ENCODE data around the gene ATRNL1.
"Not testable (repeated sequence)": the region's sequence is repeated elsewhere in the genome, so short reads cannot be mapped to it uniquely, and the experiment has no call there.

The ATRNL1 gene

GRCh38 chr10:115219203-115219602, 126.0 kb downstream of the ATRNL1 start:
- no peak overlapping the region for H3K4me3 ChIP-seq (ENCODE audit: low read depth, low read length)
- CTCF ChIA-PET = no interaction called here
- TF ChIP-seq CTCF (IDR thresholded peaks at IDR 0.05; ENCODE audit: insufficient read depth, low read length, missing control alignments) = no peak
- no peak for DNase-seq (ENCODE audit: low read depth, low spot score)
- POLR2A ChIA-PET = no interaction called here

GRCh38 chr10:115222039-115222438, 128.9 kb downstream of the ATRNL1 start:
- POLR2A ChIA-PET = no interaction called here
- no peak overlapping the region for H3K4me3 ChIP-seq (ENCODE audit: low read depth, low read length)
- DNase-seq (ENCODE audit: low read depth, low spot score) = no peak
- TF ChIP-seq CTCF (IDR thresholded peaks at IDR 0.05; ENCODE audit: insufficient read depth, low read length, missing control alignments) = no peak
- CTCF ChIA-PET = interaction anchor here (0.7 kb wide), 1 partner anchor 194 kb away, joined by 3 read pairs; no protein-coding TSS in a partner anchor

- CTCF ChIA-PET = no interaction called here
- POLR2A ChIA-PET = no interaction called here
- DNase-seq (ENCODE audit: low read depth, low spot score) = no peak
- H3K4me3 ChIP-seq (ENCODE audit: low read depth, low read length) = no peak overlapping the region
- no peak for TF ChIP-seq CTCF (IDR thresholded peaks at IDR 0.05; ENCODE audit: insufficient read depth, low read length, missing control alignments)
These were observed 146.6 kb downstream of the ATRNL1 start for GRCh38 chr10:115239761-115240160.

DNA sequence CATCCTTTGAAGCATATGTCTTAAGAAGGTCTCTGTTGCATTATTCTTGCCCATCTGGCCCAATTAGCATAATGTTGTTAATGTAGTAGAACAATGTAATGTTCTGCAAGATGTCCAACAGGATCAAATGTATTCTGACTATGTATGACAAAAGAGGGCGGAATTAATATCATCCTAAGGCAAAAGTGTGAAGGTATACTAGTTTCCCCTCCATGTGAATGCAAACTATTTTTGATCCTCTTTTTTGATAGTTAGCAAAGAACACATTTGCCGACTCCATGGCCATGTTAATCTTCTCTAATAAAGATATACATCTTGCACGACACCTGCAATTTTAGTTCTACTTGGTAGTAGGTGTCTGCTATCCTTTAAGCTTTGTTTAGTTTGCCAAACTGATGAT, 157.6 kb downstream of the ATRNL1 start:
- POLR2A ChIA-PET = no interaction called here
- CTCF ChIA-PET = no interaction called here
- no peak for TF ChIP-seq CTCF (IDR thresholded peaks at IDR 0.05; ENCODE audit: insufficient read depth, low read length, missing control alignments)
- DNase-seq (ENCODE audit: low read depth, low spot score) = no peak
- H3K4me3 ChIP-seq (ENCODE audit: low read depth, low read length) = no peak overlapping the region

- POLR2A ChIA-PET; H3K4me3 ChIP-seq (ENCODE audit: low read depth, low read length); CTCF ChIA-PET; DNase-seq (ENCODE audit: low read depth, low spot score): not testable (repeated sequence)
These were observed 160.6 kb downstream of the ATRNL1 start for GRCh38 chr10:115253765-115254164.

GRCh38 chr10:115272482-115272881, 179.3 kb downstream of the ATRNL1 start:
- POLR2A ChIA-PET = no interaction called here
- no peak for DNase-seq (ENCODE audit: low read depth, low spot score)
- CTCF ChIA-PET = no interaction called here
- no peak overlapping the region for H3K4me3 ChIP-seq (ENCODE audit: low read depth, low read length)
- no peak for TF ChIP-seq CTCF (IDR thresholded peaks at IDR 0.05; ENCODE audit: insufficient read depth, low read length, missing control alignments)

- ChIA-PET POLR2A (no interaction called here), CTCF (no interaction called here)
- no peak overlapping the region for H3K4me3 ChIP-seq (ENCODE audit: low read depth, low read length)
- no peak for TF ChIP-seq CTCF (IDR thresholded peaks at IDR 0.05; ENCODE audit: insufficient read depth, low read length, missing control alignments)
- DNase-seq (ENCODE audit: low read depth, low spot score) = no peak
These were observed 185.1 kb downstream of the ATRNL1 start for GRCh38 chr10:115278294-115278693.
